Smooth muscle cell of the brain vasculature (primary cell): ENCODE results near the gene ICAM2.

ENCODE experiments used
- DNase-seq: peaks from one replicate; pipeline ENCODE4 v3.0.0-alpha.2; 2012; ENCODE audit warnings: low read depth, low spot score

Gene ICAM2

DNA sequence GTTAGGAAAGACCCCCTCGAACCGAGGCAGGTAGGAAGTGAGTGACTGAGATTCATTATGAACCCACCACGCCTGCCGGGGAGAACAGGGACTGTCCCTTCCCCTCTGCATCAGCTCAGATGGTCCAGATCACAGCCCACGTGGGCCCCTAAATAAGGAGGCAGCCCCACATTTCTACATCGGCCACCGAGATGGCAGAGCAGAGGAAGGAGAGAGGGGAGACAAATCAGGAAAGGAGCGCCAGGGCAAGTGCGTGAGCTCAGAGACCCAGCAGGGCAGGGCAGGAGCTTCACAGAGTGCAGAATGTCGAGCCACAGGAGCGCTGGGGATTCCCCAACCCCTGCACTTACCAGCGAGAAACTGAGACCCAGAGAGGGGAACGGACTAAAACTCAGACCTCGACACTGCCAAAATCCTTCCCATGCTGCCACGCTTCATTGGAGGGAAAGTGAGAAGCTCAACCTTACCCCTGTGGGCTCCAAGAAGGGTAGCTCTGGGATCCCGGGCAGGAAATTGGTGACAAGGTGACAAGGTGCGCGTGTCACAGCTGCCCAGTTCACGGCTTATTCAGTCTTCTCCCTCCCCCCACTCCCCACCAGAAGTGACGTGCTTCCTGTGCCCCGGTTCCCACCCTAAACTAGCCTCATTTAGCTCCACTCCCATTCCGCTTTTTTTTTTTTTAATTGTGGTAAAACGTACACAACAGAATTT, at the start of gene ICAM2:
Gene ICAM2 (minus strand): TSS at position 578 of the 711 bp plus-strand sequence. CDS start 13,942 bp downstream, outside the sequence.
- DNase-seq = no peak

DNA sequence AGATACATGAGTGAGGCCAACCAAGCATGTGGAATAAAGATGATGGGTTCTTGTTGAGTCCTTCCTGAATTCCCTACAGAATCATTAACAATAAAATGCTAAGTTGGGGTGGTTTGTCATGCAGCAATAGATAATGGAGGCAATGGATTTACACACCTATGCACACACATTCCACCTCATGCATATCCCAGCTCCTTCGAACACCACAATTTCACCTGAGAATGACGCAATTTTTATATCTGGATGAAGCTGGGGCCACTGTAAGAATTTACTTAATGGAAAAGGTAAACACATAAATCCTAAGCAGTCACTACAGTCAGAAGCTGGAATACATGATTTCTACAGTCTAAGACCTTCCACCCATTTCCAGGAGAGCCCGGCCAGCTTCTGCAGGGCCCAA, 49.8 kb upstream of the ICAM2 start:
- no peak for DNase-seq

- no peak for DNase-seq
These were observed 48.7 kb upstream of the ICAM2 start for GRCh38 chr17:64069143-64069542.

DNA sequence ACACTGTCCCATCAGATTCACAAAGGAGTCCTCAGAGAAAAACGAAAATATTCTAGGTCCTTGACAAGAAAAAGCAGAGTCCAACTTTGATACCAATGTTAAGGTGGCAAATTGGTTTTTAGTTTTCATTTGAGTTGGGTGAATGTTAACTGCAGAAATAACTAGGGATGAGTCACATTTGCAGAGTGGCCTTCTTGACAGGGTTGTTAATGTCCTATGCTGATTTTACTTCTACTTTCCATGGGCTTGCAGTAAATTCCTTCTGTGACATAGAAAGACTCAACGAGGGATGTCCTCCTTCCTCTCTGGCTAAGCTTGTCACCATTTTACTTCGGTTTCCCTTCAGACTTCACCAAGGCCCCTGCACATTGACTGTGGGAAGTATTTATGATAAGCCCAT, 47.2 kb upstream of the ICAM2 start:
- DNase-seq = no peak

DNA sequence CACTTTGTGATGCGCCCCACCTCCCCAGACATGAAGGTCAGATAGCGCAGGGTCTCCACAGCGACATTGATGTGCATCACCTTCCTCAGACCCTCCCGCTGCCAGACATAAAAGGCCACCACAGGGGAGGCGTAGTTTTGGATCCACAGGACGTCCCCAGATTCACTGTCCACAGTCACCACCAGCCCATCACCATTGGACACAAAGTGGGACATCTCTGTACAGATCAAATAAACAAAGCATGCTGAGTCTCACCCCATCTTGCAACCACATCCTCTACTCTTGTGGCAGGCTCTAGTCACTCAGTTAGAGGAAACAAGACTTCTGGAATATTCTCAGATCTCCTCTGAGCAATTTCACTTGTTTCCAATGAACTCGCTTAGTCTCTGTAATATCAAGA, 46.3 kb upstream of the ICAM2 start:
- DNase-seq = no peak

- no peak for DNase-seq
These were observed 44.7 kb upstream of the ICAM2 start for GRCh38 chr17:64065161-64065560.

DNA sequence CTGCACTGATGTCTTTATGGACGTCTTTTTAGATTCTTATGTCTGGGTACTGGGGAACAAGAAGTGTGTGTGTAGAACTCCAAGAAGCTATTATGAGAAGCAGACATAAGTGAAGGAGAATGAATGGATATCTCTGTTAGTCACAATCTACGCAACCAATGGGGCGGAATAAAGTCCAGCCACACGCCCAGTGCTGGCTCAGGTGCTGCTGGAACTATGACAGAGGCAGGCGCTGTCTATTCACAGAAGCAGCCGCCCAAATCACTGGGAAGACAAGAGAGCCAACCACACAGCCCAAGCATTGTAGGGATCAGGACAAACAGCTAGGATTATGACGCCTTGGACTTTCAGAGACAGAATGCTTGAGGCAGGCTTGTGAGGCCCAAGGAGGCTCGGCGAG, 43.9 kb upstream of the ICAM2 start:
- no peak for DNase-seq

DNA sequence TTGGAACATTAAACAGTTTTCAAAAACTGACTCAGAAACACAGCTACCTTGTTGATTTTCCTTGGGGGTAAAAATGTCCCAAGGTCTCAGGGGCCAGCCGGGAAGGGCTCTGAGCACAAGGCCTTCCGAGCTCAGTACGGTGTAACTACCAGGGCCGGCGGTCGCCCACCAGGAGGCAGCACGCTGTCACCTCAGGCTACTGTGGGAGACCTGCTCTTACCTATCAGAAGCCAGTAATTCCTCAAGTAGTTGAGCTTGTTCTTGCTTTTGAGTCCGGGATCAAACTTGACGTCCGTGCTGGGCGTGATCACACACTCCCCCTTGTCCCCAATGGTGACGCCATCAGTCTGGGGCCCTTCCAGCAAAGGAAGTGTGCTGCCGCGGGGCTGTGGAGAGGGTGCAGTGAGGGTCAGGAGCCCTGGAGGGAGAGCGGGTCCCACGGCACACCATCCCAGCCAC, 43.4 kb upstream of the ICAM2 start:
- no peak for DNase-seq

DNA sequence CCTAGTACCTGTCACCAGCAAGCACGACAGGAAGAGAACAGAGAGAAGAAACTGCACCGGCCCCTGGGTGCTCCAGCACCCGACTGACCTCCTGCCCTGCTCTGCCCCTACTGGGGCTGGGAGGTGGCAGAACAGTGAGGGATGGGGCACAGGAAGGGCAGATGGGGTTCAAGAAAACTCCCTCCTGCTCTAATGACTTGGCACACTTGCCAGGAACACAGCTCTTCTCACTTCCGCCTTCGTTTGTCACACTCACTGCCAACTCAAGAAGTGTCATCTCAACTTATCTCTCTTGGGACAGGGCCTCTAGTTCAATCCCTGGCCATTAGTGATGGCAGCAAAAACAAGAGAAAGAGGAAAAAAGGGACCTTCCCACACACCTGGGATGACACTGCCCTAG, 42.7 kb upstream of the ICAM2 start:
- no peak for DNase-seq

- DNase-seq = no peak
These were observed 40.9 kb upstream of the ICAM2 start for GRCh38 chr17:64061178-64061898.

DNA sequence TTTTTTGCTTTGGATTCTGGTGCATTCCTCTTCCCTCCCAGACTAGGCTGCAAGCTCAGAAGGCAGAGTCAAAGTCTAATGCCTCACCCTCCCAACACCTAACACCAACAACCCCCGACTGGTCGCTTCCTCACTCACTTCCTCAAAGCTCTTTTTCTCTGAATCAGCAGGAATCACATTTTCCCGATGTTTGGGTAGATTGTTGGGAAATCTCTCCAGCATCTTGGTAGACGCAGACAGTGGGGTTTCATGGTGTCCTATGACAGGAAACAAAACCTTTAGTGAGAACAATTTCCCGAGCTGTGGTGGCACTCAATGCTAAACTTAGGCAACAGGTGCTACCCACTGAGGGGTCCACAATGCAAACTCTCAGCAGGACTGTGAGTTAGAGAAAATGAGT, 39.9 kb upstream of the ICAM2 start:
- no peak for DNase-seq

GRCh38 chr17:64059756-64060155, 39.3 kb upstream of the ICAM2 start:
- DNase-seq = no peak

DNA sequence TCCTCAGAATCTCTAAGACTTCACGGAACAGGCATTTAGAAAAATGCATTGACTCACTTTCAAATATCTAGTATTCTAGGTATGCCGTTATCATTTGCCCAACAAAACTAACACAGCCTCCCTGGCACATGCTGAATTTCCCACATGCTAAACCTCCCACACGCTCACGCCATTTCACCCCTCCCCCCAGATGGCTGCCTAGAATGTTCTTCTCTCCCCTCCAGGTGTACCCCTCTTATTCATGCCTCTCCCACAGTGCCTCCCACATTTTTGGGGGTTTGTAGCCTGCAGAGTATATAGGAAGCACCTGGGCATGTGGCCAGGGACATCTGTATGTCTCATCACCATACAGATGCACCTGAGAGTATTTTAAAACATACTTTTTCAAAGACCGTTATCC, 38.2 kb upstream of the ICAM2 start:
- DNase-seq = no peak

- DNase-seq = no peak
These were observed 37.3 kb upstream of the ICAM2 start for GRCh38 chr17:64057701-64058263.

GRCh38 chr17:64056269-64057005, 36.0 kb upstream of the ICAM2 start:
- DNase-seq = no peak

DNA sequence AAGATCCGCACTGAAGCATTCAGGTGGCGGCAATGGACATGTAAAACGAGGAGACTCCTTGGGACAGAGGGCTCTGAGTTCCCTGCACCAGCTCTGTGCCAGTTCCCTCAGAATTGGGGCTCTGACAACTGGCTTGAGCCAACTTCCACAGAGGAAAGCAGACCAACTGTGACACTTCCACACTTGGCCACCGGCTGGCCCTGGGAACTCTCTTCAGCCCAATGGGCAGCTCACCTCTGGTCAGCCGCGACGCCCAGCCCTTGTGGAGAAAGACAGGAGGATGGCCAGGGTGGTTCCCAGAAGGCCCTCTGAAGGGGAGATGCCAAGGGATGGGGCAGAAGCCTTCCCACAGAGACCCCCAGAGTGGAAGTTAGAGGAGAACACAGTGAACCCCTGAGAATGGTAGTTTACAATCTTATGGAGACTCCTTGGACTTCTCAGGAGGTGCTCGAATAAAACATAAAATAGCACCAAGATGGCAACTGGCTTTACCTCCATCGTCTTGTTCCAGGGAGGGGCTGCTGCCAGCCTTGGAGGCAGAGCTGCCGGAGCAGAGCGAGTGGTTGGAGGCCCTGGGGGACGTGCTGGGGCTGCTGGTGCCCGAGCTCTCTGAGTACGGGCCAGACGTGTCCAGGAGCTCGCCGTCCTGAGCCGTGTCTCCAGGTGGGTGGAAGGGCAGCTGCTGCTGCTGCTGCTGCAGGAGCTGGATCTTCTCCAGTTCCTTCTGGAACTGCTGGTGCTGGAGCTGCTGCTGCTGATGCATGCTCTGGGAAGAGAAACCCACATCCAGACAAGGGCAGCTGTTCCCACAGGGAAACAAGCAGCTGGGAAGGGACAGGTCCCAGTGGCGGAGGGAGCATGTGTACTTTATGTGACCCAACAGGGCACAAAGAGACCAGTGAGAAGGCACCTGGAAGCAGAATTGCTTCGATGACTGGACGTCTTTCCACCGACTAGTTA, 35.0 kb upstream of the ICAM2 start:
- DNase-seq = no peak

DNA sequence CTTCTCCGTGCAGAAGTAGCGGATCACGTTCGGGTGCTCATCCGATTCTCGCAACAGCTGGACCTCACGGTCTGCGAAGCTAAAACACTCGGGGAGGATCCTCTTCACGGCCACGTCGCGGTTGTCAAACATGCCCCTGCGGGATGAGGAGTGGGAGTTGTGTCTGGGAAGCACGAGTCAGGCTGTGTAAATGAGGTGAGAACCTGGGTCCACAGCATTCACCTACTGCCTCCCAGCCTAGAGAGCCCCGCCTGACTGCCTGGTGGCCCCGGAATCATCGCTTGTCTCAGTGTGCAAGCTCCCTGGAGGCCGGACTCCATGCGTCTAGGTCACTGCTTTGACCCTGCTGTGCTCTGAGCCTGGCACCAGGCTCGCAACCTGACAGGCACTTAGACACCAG, 33.9 kb upstream of the ICAM2 start:
- DNase-seq = no peak

GRCh38 chr17:64053101-64053500, 32.7 kb upstream of the ICAM2 start:
- DNase-seq = no peak

- DNase-seq = no peak
These were observed 30.7 kb upstream of the ICAM2 start for GRCh38 chr17:64051153-64051552.

DNA sequence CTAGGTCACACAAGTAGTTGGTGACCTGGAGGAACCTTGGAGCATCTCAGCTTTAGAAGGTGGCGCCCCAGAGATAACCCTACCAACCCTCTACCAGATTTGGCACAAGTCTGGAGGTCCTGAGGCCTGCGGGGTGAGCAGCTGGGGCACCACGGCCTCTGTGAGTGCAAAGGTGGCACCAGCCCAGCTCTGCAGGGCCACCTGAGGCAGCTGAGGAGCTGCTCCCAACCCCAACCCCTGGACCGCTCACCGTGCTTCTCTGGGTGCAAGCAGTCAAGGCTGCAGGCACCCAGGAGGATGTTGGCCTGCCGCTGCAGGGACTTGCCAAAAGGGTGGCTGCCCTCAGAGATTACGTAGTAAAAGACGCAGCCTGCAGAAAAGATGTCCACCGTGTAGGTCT, 28.4 kb upstream of the ICAM2 start:
- DNase-seq = no peak

DNA sequence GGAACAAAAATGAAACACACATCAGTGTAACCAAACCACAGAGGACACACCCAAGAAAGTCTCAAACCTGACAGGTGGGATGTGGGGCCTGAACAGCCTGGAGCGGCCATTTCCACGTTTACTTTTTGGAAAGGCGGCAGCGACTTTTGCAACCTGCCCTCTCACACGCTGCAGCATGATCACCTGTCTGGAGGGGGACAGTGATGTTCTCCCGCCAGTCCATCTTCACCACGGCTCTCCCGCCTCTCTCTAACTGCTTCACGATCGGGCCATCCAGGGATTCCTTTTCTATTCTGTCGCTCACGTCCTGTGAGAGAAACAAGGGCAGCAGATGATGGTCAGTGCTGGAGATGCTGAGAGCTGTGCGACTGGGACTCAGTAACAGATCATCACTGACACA, 24.7 kb upstream of the ICAM2 start:
- DNase-seq = no peak
